NCI-H2171 treated with DMSO at 0.1 percent for 48 hours (cell line): ENCODE results near the gene CRELD2.

ENCODE experiments used
- DNase-seq: peaks from one replicate; lab custom pipeline; 2025; lab: John Stamatoyannopoulos, UW

The CRELD2 gene

DNA sequence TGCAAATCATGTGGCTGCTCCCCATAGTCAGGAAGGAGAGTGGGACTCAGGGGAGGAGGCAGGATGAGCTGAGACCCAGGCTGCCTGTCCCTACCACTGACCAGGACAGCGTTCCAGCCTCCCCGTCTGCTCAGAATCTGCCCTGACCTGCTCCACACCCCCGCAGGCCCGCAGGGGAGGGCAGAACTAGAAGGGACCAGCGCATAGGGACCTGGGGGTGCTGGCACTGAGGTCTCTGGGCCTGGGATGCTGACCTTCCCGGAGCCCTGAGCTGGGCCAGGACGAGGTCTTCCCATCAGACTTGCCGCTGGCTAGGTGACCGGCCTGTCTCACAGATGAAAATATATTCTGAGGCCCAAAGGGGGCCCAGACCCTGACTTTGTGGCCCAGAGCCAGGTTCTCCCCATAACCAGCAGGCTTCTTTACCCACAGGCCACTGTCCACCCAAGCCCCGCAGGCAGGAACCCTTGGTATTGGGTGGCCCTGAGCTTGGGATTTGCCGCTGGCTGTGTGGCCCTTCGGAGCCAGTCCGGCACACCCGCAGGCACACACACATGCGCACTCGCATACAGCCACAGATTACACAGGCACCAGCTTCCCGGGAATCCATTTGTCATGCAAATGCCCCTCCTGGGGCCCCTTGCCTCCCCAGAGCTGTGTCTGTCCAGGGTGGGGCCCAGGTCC lies 28.3 kb downstream of the CRELD2 start:
- no peak for DNase-seq

DNA sequence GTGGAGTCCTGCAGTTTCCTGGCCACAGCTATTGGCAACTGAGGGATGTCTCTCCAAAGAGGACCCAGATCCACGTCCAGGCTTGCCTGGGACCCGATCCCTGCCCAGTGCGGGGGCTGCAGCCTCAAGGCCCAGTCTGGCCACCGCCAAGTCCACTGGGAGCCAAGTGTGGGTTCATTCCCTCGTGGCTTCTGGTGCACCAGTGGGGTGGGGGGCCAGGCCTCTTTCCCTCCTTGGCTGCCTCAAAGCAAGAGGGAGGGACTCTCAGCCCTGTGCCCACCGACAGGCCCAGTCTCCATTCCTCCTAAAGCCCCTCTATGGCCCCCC lies 28.8 kb downstream of the CRELD2 start:
- DNase-seq = no peak

DNA sequence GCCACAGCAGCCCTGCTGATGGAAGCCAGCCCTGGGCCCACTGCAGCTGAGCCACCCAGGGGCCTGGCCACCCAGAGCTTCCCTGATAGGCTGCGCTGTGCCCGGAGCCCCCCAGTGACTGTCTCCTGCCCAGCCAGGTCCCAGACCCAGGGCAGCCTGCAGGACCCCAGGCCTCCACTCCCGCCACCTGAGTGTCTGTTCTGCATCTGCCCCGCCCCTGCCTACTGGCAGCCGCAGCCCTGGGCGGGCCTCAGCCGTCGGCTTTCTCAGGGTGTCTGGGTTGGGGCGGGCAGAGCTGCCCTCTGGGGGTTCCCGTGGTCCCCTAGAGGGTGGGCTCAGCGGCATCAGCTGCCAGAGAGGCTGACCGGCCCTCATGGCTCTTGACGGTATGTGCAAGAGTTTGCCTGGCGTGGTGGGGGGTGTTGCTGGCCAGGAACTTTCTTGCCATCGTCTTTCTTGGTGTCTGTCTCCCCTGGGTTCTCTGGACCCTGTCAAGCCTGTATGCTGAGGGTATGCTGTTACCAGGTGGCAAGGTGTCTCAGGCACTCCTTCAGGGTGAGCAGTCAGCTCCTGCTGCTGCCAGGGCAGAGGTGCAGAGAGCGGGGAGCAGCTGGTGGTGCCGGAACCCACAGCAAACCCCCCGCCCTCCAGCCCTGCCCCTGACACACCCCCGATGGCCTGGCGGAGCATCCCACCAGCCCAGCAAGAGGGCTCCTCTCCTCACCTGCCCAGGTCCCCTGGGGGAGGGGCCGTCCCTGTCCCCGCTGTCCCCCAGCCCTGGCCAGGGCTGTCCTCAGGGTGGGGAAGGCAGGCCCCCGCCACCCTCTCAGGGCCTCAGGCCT lies 29.9 kb downstream of the CRELD2 start:
- no peak for DNase-seq

DNA sequence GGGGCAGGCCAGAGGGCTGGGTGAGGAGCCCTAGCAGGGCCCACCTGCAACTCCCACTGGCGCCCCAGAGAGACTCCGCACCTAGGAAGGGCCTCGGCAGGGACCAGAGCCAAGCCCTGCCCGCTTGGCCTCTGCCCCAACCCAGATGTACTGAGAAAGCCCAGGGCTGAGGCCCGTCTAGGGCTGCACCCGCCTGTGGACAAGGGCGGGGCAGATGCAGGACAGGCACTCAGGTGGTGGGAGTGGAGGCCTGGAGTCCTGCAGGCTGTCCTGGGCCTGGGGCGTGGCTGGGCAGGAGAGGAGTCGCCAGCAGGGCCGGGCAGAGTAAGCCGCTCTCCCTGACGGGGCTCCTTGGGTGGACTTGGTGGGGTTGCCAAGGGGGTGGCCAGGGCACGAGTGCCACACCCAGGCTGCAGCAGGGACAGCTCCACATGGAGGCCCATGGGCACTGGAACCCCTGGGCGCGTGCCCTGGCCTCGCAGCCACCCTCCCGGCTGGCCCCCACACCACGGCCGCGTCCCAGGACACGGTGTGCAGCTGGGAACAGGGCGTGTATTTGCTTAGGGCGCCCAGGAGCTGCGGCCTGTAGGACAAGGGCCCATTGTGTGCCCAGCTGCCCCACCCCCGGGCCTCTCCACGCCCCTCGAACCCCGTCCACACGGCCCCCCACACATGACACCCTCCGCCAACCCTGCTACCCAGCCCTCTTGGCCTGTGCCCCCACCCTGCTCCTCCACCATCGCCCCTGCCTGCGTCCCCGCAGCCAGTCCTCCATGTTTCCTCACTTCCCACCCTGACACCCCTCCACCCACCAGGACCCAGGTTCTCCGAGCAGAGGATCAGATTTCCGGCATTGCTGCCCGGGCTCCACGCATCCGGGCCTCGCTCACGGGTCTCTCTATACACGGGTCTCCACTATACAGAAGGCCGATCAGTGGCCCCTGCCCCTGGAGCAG lies 30.8 kb downstream of the CRELD2 start:
- DNase-seq = no peak

DNA sequence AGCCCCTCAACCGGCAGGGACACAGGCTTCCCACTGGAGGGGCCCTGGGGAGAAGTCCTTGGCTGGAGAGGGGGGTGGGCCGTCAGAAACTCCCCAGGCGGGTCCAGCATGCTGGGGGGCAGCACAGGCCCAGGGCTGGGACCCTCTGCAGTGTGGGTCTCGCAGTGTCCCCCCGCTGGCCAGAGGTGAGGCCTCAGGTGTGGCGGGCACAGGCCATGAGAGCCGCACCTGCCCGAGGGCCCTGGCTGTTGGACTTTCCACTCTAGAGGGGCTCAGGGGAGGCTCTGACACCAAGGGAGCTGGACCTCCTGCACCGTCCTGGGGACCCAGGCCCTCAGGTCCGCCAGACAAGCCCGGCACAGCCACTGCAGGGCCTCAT lies 31.5 kb downstream of the CRELD2 start:
- no peak for DNase-seq

DNA sequence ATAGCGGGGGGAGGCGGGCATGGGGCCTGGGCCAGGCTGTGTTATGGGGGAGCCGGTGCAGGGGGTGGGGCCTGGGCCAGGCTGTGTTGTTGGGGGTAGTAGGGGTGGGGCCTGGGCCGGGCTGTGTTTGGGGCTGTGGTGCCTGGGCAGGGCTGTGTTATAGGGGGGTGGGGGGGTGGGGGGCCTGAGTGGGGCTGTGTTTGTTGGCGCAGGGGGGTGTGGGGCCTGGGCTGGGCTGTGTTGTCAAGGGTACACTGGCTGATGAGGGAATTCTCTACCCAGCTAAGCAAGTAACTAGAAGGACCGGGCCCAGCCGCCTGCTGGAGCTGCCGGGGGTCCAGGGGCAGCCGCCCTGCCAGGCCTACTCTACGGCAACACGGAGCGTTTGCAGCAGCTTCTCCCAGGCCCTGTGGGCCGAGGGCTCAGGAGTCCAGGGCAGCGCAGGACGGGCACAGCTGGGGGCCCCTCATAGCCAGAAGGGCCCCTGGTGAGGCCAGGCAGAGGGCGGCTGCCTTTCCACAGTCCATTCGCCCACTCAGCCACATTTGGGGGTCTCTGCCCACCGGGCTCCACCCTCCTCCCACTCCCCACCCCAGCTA lies 32.1 kb downstream of the CRELD2 start:
- no peak for DNase-seq

DNA sequence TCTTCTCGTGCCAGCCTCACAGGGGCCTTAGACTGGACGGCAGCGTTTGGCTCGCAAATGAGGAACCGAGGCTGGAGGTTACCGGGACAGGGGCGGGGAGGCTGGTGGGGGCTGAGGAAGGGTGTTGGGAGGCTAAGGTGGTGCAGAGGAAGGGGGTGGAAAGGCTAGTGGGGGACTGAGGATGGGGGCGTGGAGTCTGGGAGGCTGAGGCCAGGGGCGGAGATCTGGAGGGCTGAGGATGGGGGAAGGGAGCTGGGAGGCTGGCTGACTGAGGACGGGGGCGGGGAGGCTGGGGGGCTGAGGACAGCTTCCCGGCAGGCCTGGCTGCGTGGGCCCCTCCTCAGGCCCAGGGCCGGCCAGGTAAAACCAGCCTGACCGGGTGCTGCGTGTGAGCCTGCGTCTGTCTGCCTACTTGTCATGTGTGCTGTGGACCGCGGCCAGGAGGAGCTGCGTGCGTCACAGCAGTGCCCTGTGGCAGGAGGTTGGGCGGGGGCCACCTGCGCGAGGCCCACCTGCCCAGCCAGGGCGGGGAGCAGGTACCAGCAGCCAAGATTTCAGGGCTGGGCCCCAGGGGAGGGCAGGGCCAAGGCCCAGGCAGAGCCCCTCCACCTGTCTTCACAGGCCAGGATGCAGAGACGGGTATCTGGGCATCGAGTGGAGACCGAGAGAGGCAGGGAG lies 32.7 kb downstream of the CRELD2 start:
- peak; percentile 19 for DNase-seq

DNA sequence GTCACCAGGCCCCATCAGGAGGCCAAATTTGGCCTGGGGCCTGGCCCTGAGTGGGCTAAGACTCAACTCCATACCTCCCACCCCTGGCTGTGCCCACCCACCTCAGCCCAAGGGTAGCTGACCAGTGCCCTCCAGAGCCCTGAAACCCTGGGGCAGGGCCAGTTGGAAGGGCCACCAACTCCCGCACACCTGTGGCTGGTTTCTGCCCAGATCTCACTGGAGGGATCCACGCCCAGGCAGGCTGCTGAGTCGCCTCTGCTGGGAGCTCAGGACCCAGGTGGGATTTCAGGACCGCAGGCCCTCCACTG lies 33.2 kb downstream of the CRELD2 start:
- DNase-seq = no peak

DNA sequence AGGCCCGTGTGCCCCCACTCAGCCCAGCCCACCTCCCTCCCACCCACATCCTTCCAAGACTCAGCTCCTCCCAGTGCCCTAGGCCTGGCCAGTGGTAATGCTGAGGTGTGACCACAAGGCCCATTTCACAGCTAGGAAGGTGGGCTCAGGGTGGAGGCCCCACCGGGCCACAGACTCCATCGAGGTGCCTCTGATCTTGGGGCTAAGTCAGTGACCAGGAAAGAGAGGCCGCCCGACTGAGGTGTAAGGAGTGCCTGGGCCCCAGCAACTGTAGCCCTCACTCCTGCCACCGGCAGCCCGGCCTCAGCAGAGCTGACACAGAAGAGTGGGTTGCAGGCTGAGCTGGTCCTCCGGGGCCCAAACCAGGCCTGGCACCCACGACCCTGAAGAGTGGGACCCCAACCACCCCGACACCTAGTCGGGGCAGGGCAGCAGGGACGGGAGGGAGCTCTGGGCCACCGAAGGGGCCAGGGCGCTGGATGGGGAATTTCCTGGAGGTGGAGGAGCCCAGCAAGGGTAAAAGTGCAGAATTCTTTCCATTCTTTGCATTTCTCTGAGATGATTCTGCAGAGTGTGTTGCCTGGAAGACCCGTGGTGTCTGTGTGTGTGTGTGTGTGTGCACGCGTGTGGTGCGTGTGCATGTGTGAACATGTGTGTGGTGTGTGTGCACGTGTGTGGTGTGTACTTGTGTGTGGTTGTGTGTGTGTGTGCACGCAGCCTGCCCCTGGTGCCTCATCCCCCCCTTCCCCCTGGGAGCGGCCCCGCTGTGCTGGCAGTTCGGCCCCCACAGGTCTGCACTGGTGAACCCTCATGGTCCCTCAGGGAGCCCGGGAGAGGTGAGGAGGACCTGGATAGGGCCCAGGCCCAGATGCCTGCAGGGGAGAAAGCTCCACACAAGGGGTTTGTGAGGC lies 33.8 kb downstream of the CRELD2 start:
- DNase-seq = no peak

DNA sequence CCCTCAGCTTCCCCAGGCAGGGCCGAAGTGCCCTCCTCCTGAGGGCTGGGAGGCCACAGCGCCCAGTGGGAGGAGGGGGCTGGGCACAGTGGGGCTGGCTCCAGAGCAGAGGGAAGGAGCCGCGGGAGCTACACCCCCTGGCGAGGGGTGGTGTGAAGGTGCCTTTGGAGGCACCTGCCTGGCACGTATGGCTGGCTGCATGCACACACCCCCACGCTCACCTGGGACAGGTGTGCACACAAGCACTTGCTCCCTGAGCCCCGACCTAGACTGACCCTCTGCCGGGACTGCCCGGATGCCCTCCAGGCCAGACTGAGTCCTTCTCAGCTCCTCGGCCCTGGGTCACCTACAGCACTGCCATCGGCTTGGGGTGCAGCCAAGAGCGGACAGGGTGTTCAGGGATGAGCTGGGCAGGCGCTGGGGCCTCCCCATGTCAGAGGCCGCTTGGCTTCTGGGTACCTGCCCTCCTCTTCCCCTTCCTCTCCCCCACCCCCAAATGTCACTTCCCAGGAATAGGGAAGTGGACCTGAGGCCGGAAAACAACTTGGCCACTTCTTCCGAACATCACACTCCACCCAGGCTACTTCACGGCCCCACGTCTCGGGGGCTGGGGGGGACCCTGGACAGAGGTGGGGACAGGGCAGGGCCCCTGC lies 34.7 kb downstream of the CRELD2 start:
- DNase-seq = no peak

DNA sequence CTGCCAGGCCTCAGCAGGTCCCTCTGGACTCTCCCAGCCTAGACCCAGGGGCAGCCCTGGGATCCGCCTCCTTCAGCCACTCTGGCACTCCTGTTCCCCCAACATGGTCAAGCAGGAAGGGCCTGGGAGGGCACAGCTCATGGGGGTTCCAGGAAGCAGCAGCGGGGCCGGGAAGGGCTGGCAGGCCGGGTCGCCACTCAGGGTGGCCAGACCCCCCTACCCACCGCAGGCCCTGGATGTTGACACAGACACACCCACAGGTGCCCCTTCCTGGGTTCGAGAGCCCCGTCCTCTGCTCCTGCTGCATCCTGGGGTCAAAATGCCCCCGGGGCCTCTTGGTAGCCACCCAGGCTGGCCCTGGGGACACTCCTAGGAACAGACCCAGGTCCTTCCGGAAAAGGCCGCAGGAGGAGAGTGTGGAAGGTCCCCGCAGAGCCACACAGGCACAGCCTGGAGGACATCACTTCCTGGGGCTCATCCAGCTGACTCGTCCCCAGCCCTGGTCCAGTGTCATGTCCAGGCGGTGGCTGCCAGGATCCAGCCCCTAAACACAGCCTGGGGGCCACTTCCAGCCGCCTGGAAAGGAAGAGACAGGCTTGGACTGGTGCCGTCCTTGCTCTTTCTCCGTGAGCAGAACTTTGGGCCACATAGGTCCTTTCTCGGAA lies 35.4 kb downstream of the CRELD2 start:
- DNase-seq = no peak

DNA sequence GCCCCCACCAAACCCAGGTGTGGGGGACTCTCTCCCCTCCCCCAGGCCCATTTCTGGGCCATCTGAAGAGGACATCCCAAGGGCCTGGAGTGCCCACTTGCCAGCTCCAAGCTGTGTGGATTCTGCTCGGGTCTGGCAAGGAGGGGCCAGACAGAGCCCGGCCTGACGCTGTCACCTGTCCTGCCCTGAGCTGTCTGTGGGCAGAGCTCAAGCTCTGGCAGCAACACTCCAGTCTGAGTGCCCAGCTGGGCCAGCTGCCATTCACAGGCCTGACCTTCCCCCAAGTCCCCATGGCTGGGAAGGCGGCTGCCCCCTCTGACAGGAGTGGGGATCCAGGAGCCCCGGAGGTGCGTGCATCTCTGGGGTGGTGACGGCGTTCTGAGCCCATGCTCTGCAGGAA lies 35.9 kb downstream of the CRELD2 start:
- no peak for DNase-seq

DNA sequence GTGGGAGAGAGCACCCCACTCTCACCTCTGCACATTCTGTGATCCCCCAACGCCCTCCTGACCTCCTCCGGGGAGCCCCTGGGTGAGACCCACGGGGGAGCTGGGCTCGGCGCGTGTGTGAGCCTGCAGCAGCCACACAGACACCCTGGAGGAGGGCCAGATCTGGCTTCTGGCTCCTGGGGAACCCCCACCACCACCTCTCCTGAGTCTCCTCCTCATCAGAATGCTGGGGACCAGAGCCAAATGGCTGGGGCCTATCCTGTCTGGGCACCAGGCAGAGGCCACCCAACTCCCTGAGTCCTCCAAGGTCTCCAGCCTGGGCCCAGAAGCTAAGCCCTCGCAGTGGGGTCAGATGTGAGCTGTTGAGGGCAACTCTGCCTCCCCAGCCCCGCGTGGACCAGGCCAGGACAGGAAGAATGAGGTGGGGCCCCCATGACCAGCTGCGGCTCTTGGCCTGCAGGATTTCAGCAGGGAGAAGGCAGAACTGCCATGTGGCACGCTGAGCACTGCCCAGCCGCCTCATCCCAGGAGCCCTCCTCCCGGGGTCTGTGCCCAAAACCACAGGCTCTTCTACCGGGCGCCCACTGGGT lies 36.7 kb downstream of the CRELD2 start:
- no peak for DNase-seq

DNA sequence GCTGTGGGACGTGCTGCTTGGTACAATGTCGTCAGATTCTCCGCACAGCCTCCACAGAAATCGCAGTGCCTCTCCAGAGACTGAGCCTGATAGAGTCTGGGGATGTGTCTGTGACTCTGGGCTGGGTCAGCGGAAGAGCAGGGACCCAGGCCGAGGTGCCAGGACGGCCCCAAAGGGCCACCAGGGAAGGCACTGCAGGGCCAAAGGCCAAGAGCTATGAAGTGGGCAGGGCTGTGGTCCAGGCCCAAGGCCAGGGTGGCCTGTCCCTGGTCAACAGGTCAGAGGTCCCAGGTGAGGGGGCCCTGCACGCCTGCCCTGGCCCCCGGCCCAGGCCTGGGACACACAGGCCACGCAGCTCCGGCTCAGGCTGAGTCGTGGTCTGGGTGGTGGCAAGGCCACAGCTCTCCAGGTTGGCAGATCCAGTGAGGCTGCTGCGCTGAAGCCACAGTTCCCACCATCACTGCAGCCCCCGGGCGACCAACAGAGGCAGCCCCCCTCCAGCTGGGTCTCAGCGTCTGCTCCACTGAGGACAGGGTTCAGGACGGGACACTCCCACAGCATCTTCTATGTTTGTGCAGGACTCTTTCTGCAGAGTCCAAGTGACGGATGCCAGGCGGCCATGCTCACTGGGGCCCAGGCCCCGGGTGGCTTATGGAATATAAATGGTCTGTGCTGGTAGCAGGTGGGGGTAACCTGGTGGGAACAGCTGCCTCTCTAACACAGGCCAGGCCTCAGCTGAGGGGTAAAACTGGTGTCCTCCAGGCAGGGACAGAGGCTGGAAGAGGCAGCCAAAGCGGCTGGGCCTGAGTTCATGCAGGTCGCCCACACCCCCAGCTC lies 37.4 kb downstream of the CRELD2 start:
- no peak for DNase-seq

DNA sequence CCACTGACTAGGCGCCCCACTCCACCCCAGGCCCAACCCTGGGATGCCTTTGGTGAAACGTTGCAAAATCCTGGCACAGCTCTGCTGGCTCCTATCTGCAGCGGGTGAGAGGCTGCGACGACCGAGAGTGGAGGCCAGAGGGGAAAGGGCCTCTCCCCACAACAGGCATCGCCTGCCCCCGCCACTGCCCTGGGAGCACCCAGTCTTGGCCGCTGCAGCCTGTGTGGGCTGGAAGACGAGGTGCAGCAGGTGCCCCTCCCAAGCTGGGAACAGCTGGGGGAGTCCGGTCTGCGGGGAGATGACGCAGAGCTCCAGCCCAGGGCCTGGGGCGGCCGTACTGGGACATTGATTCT lies 38.0 kb downstream of the CRELD2 start:
- DNase-seq = no peak

DNA sequence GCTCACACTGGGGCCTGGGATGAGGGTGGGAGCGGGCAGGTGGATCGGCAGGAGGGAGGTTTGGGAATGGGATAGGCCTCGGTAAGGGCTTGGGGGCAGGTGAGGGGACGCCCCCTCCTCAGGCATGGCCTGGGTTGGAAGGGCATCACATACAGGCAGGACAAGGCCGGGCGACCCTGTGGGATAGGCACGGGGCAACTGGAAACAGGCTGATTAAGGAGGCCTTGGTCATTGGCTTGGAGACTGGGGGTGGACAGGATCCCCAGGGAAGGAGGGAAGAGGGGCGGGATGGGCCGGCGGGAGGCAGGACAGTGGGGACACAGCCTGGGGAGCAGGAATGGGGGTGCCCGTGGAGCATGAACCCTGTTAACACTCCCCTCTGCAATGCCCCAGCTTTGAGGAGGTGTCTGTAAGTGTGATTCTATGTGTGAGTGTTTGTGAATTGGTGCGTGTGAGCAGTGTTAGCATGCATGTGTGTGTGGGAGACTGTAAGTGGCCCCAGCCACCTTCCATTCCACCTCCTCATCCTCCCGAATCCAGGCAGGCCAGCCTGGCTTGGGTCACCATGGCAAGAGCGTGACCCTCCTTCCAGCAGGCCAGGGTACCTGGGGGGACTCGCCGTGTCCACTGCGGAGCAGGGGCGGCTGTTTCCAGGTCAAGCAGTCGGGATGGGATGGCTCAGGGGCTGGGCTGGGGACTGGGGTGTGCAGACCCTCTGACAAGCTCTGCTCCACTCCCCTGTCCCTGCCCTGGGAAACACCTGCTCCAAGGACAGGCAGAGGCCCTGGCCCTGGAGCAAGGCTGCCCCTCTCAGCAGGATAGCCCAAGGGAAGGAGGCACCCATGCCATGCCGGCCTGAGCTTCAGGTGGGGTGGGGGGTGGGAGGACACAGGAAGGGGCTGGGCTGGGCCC lies 38.7 kb downstream of the CRELD2 start:
- no peak for DNase-seq

DNA sequence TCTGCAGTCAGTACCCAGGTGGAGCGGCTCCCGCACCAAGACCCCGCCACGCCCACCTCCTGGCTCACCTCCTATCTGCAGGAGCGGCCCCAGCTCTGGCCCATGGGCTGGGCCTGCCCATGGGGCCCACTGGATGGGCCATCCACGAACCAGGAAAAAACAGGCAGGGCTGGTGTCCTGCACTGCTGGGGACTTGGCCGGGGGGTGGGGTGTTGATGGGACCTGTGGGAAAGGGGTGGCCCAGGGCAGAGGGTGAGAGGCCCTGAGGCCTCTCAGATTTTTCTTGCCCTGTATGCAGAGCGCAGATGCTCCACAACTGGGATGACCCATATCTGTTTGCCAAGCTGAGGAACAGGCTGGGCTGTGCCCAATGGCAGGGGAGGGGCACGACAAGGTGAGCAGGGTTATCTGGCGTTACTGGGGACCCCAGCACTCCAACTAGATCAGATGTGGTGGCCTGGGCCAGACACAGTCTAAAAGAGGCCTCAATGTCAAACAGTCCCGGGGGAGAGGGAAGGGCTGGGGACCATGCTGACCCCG lies 39.5 kb downstream of the CRELD2 start:
- no peak for DNase-seq
